Panc1 (cell line): ENCODE data around the gene CUX1. TPM values are rescaled to one million over a fixed set of nuclear protein-coding genes. Genes with fewer than 3 reads are reported as not detected.

ENCODE experiments used
- ATAC-seq: fragments of 200-7000 bp; cut with Tn5 transposase; 2 replicates; pipeline ENCODE4 v1.9.1; 2020; ENCODE audit warnings: mild to moderate bottlenecking, moderate library complexity
- BruUV-seq: library from RNA; stranded (reverse); fragments of 400-500 nt; replicated peaks from 2 replicates; lab custom pipeline; 2021; lab: Mats Ljungman, UMichigan
- CTCF ChIA-PET: fragments of 300-600 bp; sonication (Branson Sonifier 250); formaldehyde crosslinking; loops from one replicate; lab custom pipeline; 2022; ENCODE audit warnings: antibody characterized with exemption; lab: Charles Lee
- POLR2A ChIA-PET: fragments of 300-600 bp; sonication (Branson Sonifier 250); formaldehyde crosslinking; loops from one replicate; lab custom pipeline; 2022; ENCODE audit warnings: antibody characterized with exemption; lab: Charles Lee
- DNase-seq: peaks from one replicate; pipeline ENCODE4 v3.0.0-alpha.2; 2010; ENCODE audit warnings: low read depth, low spot score
- H3K27ac ChIP-seq: 2 replicates; pipeline ENCODE4 v1.5.1; 2011; ENCODE audit warnings: mild to moderate bottlenecking, low read length, inconsistent platforms
- H3K27me3 ChIP-seq: fragments of 200-500 bp; sonication (Bioruptor generic); 2 replicates; pipeline ENCODE4 v1.6.0; 2014; ENCODE audit warnings: low read length, inconsistent platforms; ENCODE audit not compliant: control insufficient read depth, insufficient read depth
- H3K36me3 ChIP-seq: fragments of 200-500 bp; sonication (Bioruptor generic); 2 replicates; pipeline ENCODE4 v1.5.1; 2014; ENCODE audit warnings: inconsistent platforms, mild to moderate bottlenecking, low read length, moderate library complexity; ENCODE audit not compliant: control insufficient read depth, insufficient read depth
- H3K4me1 ChIP-seq: 2 replicates; pipeline ENCODE4 v1.5.1; 2011; ENCODE audit warnings: inconsistent platforms, mild to moderate bottlenecking, low read length, moderate library complexity; ENCODE audit not compliant: control insufficient read depth, insufficient read depth
- H3K4me3 ChIP-seq, 2 experiments: 2 replicates each; pipeline ENCODE4 v1.5.1; 2011 to 2012; ENCODE audit warnings: low read depth in 2 of 2, low read length in 2 of 2, mild to moderate bottlenecking in 2 of 2, inconsistent platforms in 1 of 2, moderate library complexity in 1 of 2
- H3K9me3 ChIP-seq: fragments of 200-500 bp; sonication (Bioruptor generic); 2 replicates; pipeline ENCODE4 v1.5.1; 2014; ENCODE audit warnings: low read depth, mild to moderate bottlenecking, inconsistent platforms, low read length, moderate library complexity; ENCODE audit not compliant: control insufficient read depth, insufficient read depth
- POLR2AphosphoS5 ChIP-seq: IDR thresholded peaks from 2 replicates; pipeline ENCODE4 v1.6.1; 2012; ENCODE audit warnings: mild to moderate bottlenecking, low read depth, low read length, moderate library complexity
- REST ChIP-seq, 2 experiments: IDR thresholded peaks; 2 replicates each; pipeline ENCODE4 v1.6.1; 2011 to 2012; ENCODE audit warnings: low read depth in 2 of 2, control low read depth in 1 of 2, low read length in 1 of 2, mild to moderate bottlenecking in 1 of 2, moderate library complexity in 1 of 2; ENCODE audit not compliant: insufficient read depth in 1 of 2
- SIN3A ChIP-seq: IDR thresholded peaks from 2 replicates; pipeline ENCODE4 v1.6.1; 2012; ENCODE audit warnings: low read depth, mild to moderate bottlenecking, low read length, moderate library complexity, borderline replicate concordance; ENCODE audit not compliant: insufficient read depth
- TCF7L2 ChIP-seq: IDR thresholded peaks from 2 replicates; pipeline ENCODE4 v1.6.1; 2011; ENCODE audit warnings: mild to moderate bottlenecking, low read depth, low read length, inconsistent platforms
- in situ Hi-C: cut with HindIII; loops from 2 replicates; pipeline ENCODE4 v1.10.0; 2016; ENCODE audit warnings: low sequenced_read_pairs, low pct_unique_long_range_greater_than_20kb
- intact Hi-C: fragments of 100-400 bp; cut with micrococcal nuclease; formaldehyde crosslinking; loops from one replicate; pipeline ENCODE4 v1.10.0; 2022; ENCODE audit not compliant: unreplicated experiment
- total RNA-seq: library from RNA; stranded (reverse); gene quantifications from one replicate; pipeline ENCODE4 v1.2.1, GENCODE V29; 2021; ENCODE audit not compliant: unreplicated experiment
- TF ChIP-seq, protein P1 (sequence below): fragments of 450-650 bp; IDR thresholded peaks from 2 replicates; pipeline ENCODE4 v1.5.1; 2017; ENCODE audit warnings: mild to moderate bottlenecking

CUX1 gene
- total RNA-seq, 1 experiment from 2014 or later: 50.9 TPM

- ChIA-PET POLR2A (no interaction called here), CTCF (no interaction called here)
- no peaks in the 10 kb centered on the region for H3K36me3 ChIP-seq
- no peaks in the 10 kb centered on the region; the same call in 1 of the 2 replicates for H3K9me3 ChIP-seq
- H3K27me3 ChIP-seq: no peaks in the 10 kb centered on the region
- no peak overlapping the region for H3K4me3 ChIP-seq
- ATAC-seq (peak; percentile 64; the same call in 1 of the 2 replicates), DNase-seq (no peak)
- intact Hi-C loops (no loop called here), in situ Hi-C loops (no loop called here)
- no peak overlapping the region for H3K27ac ChIP-seq
- H3K4me1 ChIP-seq: no peaks in the 10 kb centered on the region
- no TSS peak for BruUV-seq
- TF ChIP-seq POLR2AphosphoS5: no peak
- TF ChIP-seq TCF7L2: no peak
- TF ChIP-seq SIN3A: no peak
- TF ChIP-seq, protein P1, sequence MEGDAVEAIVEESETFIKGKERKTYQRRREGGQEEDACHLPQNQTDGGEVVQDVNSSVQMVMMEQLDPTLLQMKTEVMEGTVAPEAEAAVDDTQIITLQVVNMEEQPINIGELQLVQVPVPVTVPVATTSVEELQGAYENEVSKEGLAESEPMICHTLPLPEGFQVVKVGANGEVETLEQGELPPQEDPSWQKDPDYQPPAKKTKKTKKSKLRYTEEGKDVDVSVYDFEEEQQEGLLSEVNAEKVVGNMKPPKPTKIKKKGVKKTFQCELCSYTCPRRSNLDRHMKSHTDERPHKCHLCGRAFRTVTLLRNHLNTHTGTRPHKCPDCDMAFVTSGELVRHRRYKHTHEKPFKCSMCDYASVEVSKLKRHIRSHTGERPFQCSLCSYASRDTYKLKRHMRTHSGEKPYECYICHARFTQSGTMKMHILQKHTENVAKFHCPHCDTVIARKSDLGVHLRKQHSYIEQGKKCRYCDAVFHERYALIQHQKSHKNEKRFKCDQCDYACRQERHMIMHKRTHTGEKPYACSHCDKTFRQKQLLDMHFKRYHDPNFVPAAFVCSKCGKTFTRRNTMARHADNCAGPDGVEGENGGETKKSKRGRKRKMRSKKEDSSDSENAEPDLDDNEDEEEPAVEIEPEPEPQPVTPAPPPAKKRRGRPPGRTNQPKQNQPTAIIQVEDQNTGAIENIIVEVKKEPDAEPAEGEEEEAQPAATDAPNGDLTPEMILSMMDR: no peak
- no peak for TF ChIP-seq REST (IDR thresholded peaks at IDR 0.05; ENCODE audit: insufficient read depth in 1 of 2, low read depth in 2 of 2, low read length in 1 of 2)
Measured at GRCh38 chr7:102080019-102080433, 262.6 kb downstream of the CUX1 start.

GRCh38 chr7:102080434-102081243 lies 263.2 kb downstream of the CUX1 start:
- no peak for DNase-seq
- Histone ChIP-seq H3K9me3 (no peaks in the 10 kb centered on the region; the same call in 1 of the 2 replicates), H3K36me3 (no peaks in the 10 kb centered on the region), H3K27ac (no peak overlapping the region), H3K4me1 (no peaks in the 10 kb centered on the region), H3K4me3 (no peak overlapping the region), H3K27me3 (no peaks in the 10 kb centered on the region)
- no peak for TF ChIP-seq SIN3A
- no peak for TF ChIP-seq REST (IDR thresholded peaks at IDR 0.05; ENCODE audit: insufficient read depth in 1 of 2, low read depth in 2 of 2, low read length in 1 of 2)
- TF ChIP-seq TCF7L2: no peak
- TF ChIP-seq POLR2AphosphoS5: no peak
- TF ChIP-seq, protein P1: no peak
- POLR2A ChIA-PET: no interaction called here
- CTCF ChIA-PET: no interaction called here
- intact Hi-C loops (no loop called here), in situ Hi-C loops (no loop called here)
- no TSS peak for BruUV-seq
- ATAC-seq: no peak; the same call in none of the 2 replicates
